ENCODE results near the gene LPAR5. TPM values are rescaled to one million over a fixed set of nuclear protein-coding genes. Genes with fewer than 3 reads are reported as not detected.

LPAR5 gene
- total RNA-seq: 1 to 10 TPM; 4.7 to 4.8 TPM

- no peaks in the 10 kb centered on the region for H3K27me3 Mint-ChIP-seq
- peaks cover 2% of the 10 kb centered on the region for H3K36me3 Mint-ChIP-seq
- POLR2A ChIA-PET: interaction anchor here (1.1 to 1.5 kb wide), 2 partner anchors 15 to 117 kb away, joined by 3 to 4 read pairs; partner anchors contain the start of gene MLF2
- DNase-seq: peak; percentile 48
- no peaks in the 10 kb centered on the region for H3K9me3 Mint-ChIP-seq
- intact Hi-C loops (cut with micrococcal nuclease): no loop called here
- peaks cover 40% of the 10 kb centered on the region for H3K4me1 Mint-ChIP-seq (ENCODE audit: low read depth)
- CTCF ChIA-PET: interaction anchor here (1.2 kb wide), 1 partner anchor 16 kb away, joined by 6 read pairs; no protein-coding TSS in a partner anchor
- peak within 1 kb of the TSS; percentile 65 for H3K4me3 Mint-ChIP-seq
- H3K27ac Mint-ChIP-seq: peak within 1 kb of the TSS; percentile 82
Observed at GRCh38 chr12:6635856-6636531, at the start of gene LPAR5. LPAR5 (minus strand) TSS chr12:6635959; CDS start chr12:6621248, 14,711 bp downstream.

GRCh38 chr12:6684609-6685008, 48.9 kb upstream of the LPAR5 start:
- intact Hi-C loops (cut with micrococcal nuclease): loop anchor here (1.0 to 10.0 kb wide), 5 partner anchors 67 to 260 kb away; partner anchors contain the start of gene P3H3
- DNase-seq: peak; percentile 69
- no peaks in the 10 kb centered on the region for H3K27me3 Mint-ChIP-seq
- peak overlapping the region; percentile 46 for H3K27ac Mint-ChIP-seq
- peaks cover 30% of the 10 kb centered on the region for H3K36me3 Mint-ChIP-seq
- no peaks in the 10 kb centered on the region for H3K9me3 Mint-ChIP-seq
- ChIA-PET CTCF (interaction anchor here (0.6 to 2.2 kb wide), 43 partner anchors 8 to 168 kb away, joined by 3 to 20 read pairs (median 4); partner anchors contain the start of genes CD4, CDCA3, COPS7A and MLF2), POLR2A (interaction anchor here (0.6 to 1.0 kb wide), 4 partner anchors 10 to 145 kb away, joined by 3 to 5 read pairs (median 4); partner anchors contain the start of gene COPS7A)
- peaks cover 53% of the 10 kb centered on the region for H3K4me1 Mint-ChIP-seq (ENCODE audit: low read depth)
- H3K4me3 Mint-ChIP-seq: no peak overlapping the region

GRCh38 chr12:6676962-6677361, 41.2 kb upstream of the LPAR5 start:
- intact Hi-C loops (cut with micrococcal nuclease): no loop called here
- POLR2A ChIA-PET: no interaction called here
- CTCF ChIA-PET: no interaction called here

GRCh38 chr12:6672143-6672542, 36.4 kb upstream of the LPAR5 start:
- Mint-ChIP-seq H3K4me3 (no peak overlapping the region), H3K4me1 (ENCODE audit: low read depth) (no peaks in the 10 kb centered on the region), H3K27me3 (no peaks in the 10 kb centered on the region), H3K27ac (no peak overlapping the region), H3K36me3 (peaks cover 61% of the 10 kb centered on the region), H3K9me3 (no peaks in the 10 kb centered on the region)
- ChIA-PET POLR2A (no interaction called here), CTCF (interaction anchor here (2.6 kb wide), 1 partner anchor 17 kb away, joined by 7 read pairs; the partner anchor contains the start of gene ZNF384)
- intact Hi-C loops (cut with micrococcal nuclease): no loop called here
- no peak for DNase-seq

More at GRCh38 chr12:6676962-6677361, 41.2 kb upstream of the LPAR5 start:
- peaks cover 6% of the 10 kb centered on the region for H3K4me1 Mint-ChIP-seq (ENCODE audit: low read depth)
- H3K27ac Mint-ChIP-seq: no peak overlapping the region
- no peaks in the 10 kb centered on the region for H3K9me3 Mint-ChIP-seq
- H3K36me3 Mint-ChIP-seq: peaks cover 52% of the 10 kb centered on the region
- no peak for DNase-seq
- H3K27me3 Mint-ChIP-seq: no peaks in the 10 kb centered on the region
- H3K4me3 Mint-ChIP-seq: no peak overlapping the region

GRCh38 chr12:6667559-6668210, 31.9 kb upstream of the LPAR5 start:
- Mint-ChIP-seq H3K27ac (no peak overlapping the region), H3K4me3 (no peak overlapping the region), H3K36me3 (peaks cover 49% of the 10 kb centered on the region), H3K27me3 (no peaks in the 10 kb centered on the region), H3K4me1 (ENCODE audit: low read depth) (peaks cover 9% of the 10 kb centered on the region), H3K9me3 (no peaks in the 10 kb centered on the region)
- ChIA-PET CTCF (interaction anchor here (0.9 to 1.2 kb wide), 4 partner anchors 21 to 111 kb away, joined by 3 to 4 read pairs (median 3); partner anchors contain the start of gene ZNF384), POLR2A (no interaction called here)
- intact Hi-C loops (cut with micrococcal nuclease): no loop called here
- no peak for DNase-seq

GRCh38 chr12:6666211-6666610, 30.5 kb upstream of the LPAR5 start:
- intact Hi-C loops (cut with micrococcal nuclease): no loop called here
- H3K4me3 Mint-ChIP-seq: no peak overlapping the region
- H3K9me3 Mint-ChIP-seq: no peaks in the 10 kb centered on the region
- no peak overlapping the region for H3K27ac Mint-ChIP-seq
- CTCF ChIA-PET: interaction anchor here (3.6 kb wide), 1 partner anchor 18 kb away, joined by 18 read pairs; no protein-coding TSS in a partner anchor
- POLR2A ChIA-PET: no interaction called here
- H3K36me3 Mint-ChIP-seq: peaks cover 36% of the 10 kb centered on the region
- no peaks in the 10 kb centered on the region for H3K27me3 Mint-ChIP-seq
- DNase-seq: no peak
- peaks cover 17% of the 10 kb centered on the region for H3K4me1 Mint-ChIP-seq (ENCODE audit: low read depth)

- no peak for DNase-seq
- CTCF ChIA-PET: interaction anchor here (1.8 to 3.6 kb wide), 2 partner anchors 19 to 24 kb away, joined by 7 to 18 read pairs; partner anchors contain the start of gene ZNF384
- POLR2A ChIA-PET: no interaction called here
- Mint-ChIP-seq H3K27me3 (no peaks in the 10 kb centered on the region), H3K9me3 (no peaks in the 10 kb centered on the region), H3K4me1 (ENCODE audit: low read depth) (peaks cover 17% of the 10 kb centered on the region), H3K36me3 (peaks cover 27% of the 10 kb centered on the region), H3K27ac (no peak overlapping the region), H3K4me3 (no peak overlapping the region)
- intact Hi-C loops (cut with micrococcal nuclease): no loop called here
Observed at GRCh38 chr12:6664902-6665301, 29.1 kb upstream of the LPAR5 start.

GRCh38 chr12:6662906-6663742, 27.4 kb upstream of the LPAR5 start, which contains the start of gene ING4:
ING4 (minus strand) TSS chr12:6663119; CDS start chr12:6663101, 18 bp downstream.
- peaks cover 12% of the 10 kb centered on the region for H3K36me3 Mint-ChIP-seq
- intact Hi-C loops (cut with micrococcal nuclease): loop anchor here (1.0 to 2.0 kb wide), 6 partner anchors 26 to 189 kb away; partner anchors contain the start of genes COPS7A, MRPL51, USP5 and ZNF384
- no peaks in the 10 kb centered on the region for H3K9me3 Mint-ChIP-seq
- no peaks in the 10 kb centered on the region for H3K27me3 Mint-ChIP-seq
- ChIA-PET POLR2A (no interaction called here), CTCF (interaction anchor here (0.6 to 1.8 kb wide), 2 partner anchors 26 to 117 kb away, joined by 3 to 7 read pairs; partner anchors contain the start of gene ZNF384)
- peaks cover 22% of the 10 kb centered on the region for H3K4me1 Mint-ChIP-seq (ENCODE audit: low read depth)
- H3K4me3 Mint-ChIP-seq: peak within 1 kb of the TSS; percentile 91
- peak within 1 kb of the TSS; percentile 83 for H3K27ac Mint-ChIP-seq
- DNase-seq: peak; percentile 98

GRCh38 chr12:6662602-6662905, 26.8 kb upstream of the LPAR5 start:
- Mint-ChIP-seq H3K36me3 (peaks cover 6% of the 10 kb centered on the region), H3K27me3 (no peaks in the 10 kb centered on the region), H3K9me3 (no peaks in the 10 kb centered on the region), H3K4me3 (peak overlapping the region; percentile 91), H3K4me1 (ENCODE audit: low read depth) (peaks cover 22% of the 10 kb centered on the region), H3K27ac (peak overlapping the region; percentile 83)
- ChIA-PET POLR2A (no interaction called here), CTCF (no interaction called here)
- intact Hi-C loops (cut with micrococcal nuclease): loop anchor here (2.0 kb wide), 1 partner anchor 30 kb away; no protein-coding TSS in a partner anchor
- DNase-seq: no peak

GRCh38 chr12:6653987-6654386, 18.2 kb upstream of the LPAR5 start:
- Mint-ChIP-seq H3K4me1 (ENCODE audit: low read depth) (peaks cover 4% of the 10 kb centered on the region), H3K9me3 (no peaks in the 10 kb centered on the region), H3K36me3 (peaks cover 23% of the 10 kb centered on the region), H3K27ac (no peak overlapping the region), H3K27me3 (no peaks in the 10 kb centered on the region), H3K4me3 (no peak overlapping the region)
- intact Hi-C loops (cut with micrococcal nuclease): no loop called here
- ChIA-PET POLR2A (no interaction called here), CTCF (no interaction called here)
- DNase-seq: no peak

GRCh38 chr12:6653342-6653741, 17.6 kb upstream of the LPAR5 start:
- intact Hi-C loops (cut with micrococcal nuclease): no loop called here
- no peak for DNase-seq
- Mint-ChIP-seq H3K36me3 (peaks cover 24% of the 10 kb centered on the region), H3K27me3 (no peaks in the 10 kb centered on the region), H3K9me3 (no peaks in the 10 kb centered on the region), H3K4me1 (ENCODE audit: low read depth) (no peaks in the 10 kb centered on the region), H3K27ac (no peak overlapping the region), H3K4me3 (no peak overlapping the region)
- ChIA-PET CTCF (interaction anchor here (0.6 kb wide), 1 partner anchor 183 kb away, joined by 3 read pairs; no protein-coding TSS in a partner anchor), POLR2A (no interaction called here)
